Sigmoid colon (tissue), 7 donors: ENCODE results near the gene MYADML2. TPM values are rescaled to one million over a fixed set of nuclear protein-coding genes. Genes with fewer than 3 reads are reported as not detected.

Experiments
- DNase-seq: peaks from one replicate; pipeline ENCODE4 v3.0.0-alpha.2; 2019
- H3K27ac ChIP-seq, 4 donors: fragments of 200-600 bp; sonication (generic); one replicate each; pipeline ENCODE4 v1.5.1; 2016 to 2019; ENCODE audit warnings: mild to moderate bottlenecking in 1 of 4
- H3K27me3 ChIP-seq, 3 donors: fragments of 200-600 bp; sonication (generic); one replicate each; pipeline ENCODE4 v1.5.1; 2019; ENCODE audit warnings: mild to moderate bottlenecking in 1 of 3
- H3K36me3 ChIP-seq, 4 donors: fragments of 200-600 bp; sonication (generic); one replicate each; pipeline ENCODE4 v1.5.1; 2016 to 2019
- H3K4me1 ChIP-seq, 4 donors: fragments of 200-600 bp; sonication (generic); one replicate each; pipeline ENCODE4 v1.5.1; 2017 to 2019
- H3K4me3 ChIP-seq, 4 donors: fragments of 200-600 bp; sonication (generic); one replicate each; pipeline ENCODE4 v1.5.1; 2017 to 2019; ENCODE audit warnings: mild to moderate bottlenecking in 2 of 4, moderate library complexity in 1 of 4
- H3K9me3 ChIP-seq, 4 donors: fragments of 200-600 bp in 3 of 4; sonication (generic) in 3 of 4; one replicate each; pipeline versions ENCODE4 v1.5.1 to v1.6.1; 2013 to 2019
- EP300 ChIP-seq, 4 donors: sonication (generic); formaldehyde crosslinking; IDR thresholded peaks; one replicate each; pipeline ENCODE4 v1.6.1; 2017; ENCODE audit warnings: antibody characterized with exemption in 4 of 4
- POLR2A ChIP-seq, 2 donors: fragments of 450-650 bp; IDR thresholded peaks; one replicate each; pipeline ENCODE4 v1.6.1; 2016; ENCODE audit warnings: antibody characterized with exemption in 2 of 2, mild to moderate bottlenecking in 2 of 2, moderate library complexity in 2 of 2
- POLR2AphosphoS5 ChIP-seq, 4 donors: sonication (generic); formaldehyde crosslinking; IDR thresholded peaks; one replicate each; pipeline ENCODE4 v1.6.1; 2017; ENCODE audit warnings: antibody characterized with exemption in 4 of 4
- WGBS, 2 donors: extraction: QIAGEN DNeasy Blood & Tissue Kit; methylation state at CpG; one replicate each; pipeline ENCODE4 v1.1.7; 2013; 5-methylcytosine and 5-hydroxymethylcytosine counted together
- intact Hi-C: fragments of 100-400 bp; cut with DNase I; formaldehyde crosslinking; loops from one replicate; pipeline ENCODE4 v1.15.1; 2023
- polyA plus RNA-seq, 3 donors: library from polyadenylated mRNA; stranded (reverse); fragments of 200-250 nt; gene quantifications; one replicate each; pipeline ENCODE4 v1.2.3, GENCODE V29; 2013
- total RNA-seq, 4 donors: library from RNA; depleted of rRNA; stranded (reverse); fragments of >200 nt; gene quantifications; one replicate each; pipeline ENCODE4 v1.1.0, GENCODE V29; 2016
- TF ChIP-seq, protein P1 (sequence below), 4 experiments: fragments of 450-650 bp in 3 of 4; fragments of 200-600 bp in 1 of 4; IDR thresholded peaks; one replicate each; pipeline ENCODE4 v1.5.1; 2016 to 2019; ENCODE audit warnings: antibody characterized with exemption in 4 of 4, mild to moderate bottlenecking in 3 of 4, moderate library complexity in 2 of 4
- donor health status: healthy with polysubstance abuse.
- donor health status: Bipolar disorder and iron deficiency.
- donor health status: healthy.

The MYADML2 gene
- total and polyA plus RNA-seq, 7 donors, result not detected

DNA sequence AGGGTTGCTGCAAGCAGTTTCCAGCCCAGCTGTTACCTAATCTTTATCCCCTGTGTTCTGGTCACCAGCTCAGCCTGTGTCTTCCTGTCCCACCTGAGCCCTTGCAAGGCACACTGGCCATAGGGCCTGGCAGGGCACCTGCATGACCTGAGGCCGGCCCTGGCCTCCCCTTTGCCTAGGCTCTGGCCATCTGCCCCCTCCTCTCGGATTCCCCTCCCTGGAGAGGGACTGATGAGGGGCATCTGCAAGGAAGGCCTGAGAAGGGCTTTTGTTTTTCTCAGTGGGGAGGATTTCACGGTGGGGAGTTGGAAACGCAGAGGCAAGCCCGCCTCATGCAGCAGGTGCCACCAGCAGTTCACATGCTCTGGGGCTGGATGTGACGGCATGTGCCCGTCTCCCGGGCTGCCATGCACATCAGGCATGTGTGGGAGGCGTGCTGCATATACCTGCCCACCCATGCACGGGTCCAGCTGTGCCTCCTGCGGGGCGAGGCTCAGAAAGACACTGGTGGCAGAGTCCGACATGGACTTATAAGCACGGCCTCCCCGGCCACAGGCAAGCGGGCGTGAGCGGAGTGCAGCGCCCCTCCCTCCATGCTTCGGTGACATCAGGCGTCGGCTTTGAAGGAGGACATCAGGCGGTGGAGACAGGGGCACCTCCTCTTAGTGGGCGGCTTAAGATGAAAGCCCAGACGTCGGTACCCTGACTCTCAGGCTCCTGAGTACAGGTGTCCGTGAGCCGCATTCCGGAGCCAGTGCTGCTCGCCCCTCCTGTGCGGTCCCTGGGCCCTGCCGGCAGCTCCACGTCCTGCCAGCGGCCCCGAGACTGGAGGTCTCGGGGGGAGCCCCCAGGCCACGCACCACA lies 46.9 kb upstream of the MYADML2 start:
- Histone ChIP-seq H3K9me3 (no peaks in the 10 kb centered on the region), H3K27ac (no peak overlapping the region), H3K4me3 (no peak overlapping the region), H3K27me3 (no peaks in the 10 kb centered on the region), H3K36me3 (peaks cover 0 to 9% (median 0%) of the 10 kb centered on the region in 4 donors), H3K4me1 (peaks cover 0 to 27% (median 19%) of the 10 kb centered on the region in 4 donors)
- WGBS, 2 donors, result 94 to 95% methylated on average over 37 of the region's 37 CpGs
- DNase-seq, result no peak
- TF ChIP-seq POLR2A (IDR thresholded peaks at IDR 0.05) (no peak), EP300 (IDR thresholded peaks at IDR 0.05) (no peak), POLR2AphosphoS5 (IDR thresholded peaks at IDR 0.05) (no peak)
- TF ChIP-seq, protein P1, sequence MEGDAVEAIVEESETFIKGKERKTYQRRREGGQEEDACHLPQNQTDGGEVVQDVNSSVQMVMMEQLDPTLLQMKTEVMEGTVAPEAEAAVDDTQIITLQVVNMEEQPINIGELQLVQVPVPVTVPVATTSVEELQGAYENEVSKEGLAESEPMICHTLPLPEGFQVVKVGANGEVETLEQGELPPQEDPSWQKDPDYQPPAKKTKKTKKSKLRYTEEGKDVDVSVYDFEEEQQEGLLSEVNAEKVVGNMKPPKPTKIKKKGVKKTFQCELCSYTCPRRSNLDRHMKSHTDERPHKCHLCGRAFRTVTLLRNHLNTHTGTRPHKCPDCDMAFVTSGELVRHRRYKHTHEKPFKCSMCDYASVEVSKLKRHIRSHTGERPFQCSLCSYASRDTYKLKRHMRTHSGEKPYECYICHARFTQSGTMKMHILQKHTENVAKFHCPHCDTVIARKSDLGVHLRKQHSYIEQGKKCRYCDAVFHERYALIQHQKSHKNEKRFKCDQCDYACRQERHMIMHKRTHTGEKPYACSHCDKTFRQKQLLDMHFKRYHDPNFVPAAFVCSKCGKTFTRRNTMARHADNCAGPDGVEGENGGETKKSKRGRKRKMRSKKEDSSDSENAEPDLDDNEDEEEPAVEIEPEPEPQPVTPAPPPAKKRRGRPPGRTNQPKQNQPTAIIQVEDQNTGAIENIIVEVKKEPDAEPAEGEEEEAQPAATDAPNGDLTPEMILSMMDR (IDR thresholded peaks at IDR 0.05), result no peak
- intact Hi-C loops, result no loop called here

DNA sequence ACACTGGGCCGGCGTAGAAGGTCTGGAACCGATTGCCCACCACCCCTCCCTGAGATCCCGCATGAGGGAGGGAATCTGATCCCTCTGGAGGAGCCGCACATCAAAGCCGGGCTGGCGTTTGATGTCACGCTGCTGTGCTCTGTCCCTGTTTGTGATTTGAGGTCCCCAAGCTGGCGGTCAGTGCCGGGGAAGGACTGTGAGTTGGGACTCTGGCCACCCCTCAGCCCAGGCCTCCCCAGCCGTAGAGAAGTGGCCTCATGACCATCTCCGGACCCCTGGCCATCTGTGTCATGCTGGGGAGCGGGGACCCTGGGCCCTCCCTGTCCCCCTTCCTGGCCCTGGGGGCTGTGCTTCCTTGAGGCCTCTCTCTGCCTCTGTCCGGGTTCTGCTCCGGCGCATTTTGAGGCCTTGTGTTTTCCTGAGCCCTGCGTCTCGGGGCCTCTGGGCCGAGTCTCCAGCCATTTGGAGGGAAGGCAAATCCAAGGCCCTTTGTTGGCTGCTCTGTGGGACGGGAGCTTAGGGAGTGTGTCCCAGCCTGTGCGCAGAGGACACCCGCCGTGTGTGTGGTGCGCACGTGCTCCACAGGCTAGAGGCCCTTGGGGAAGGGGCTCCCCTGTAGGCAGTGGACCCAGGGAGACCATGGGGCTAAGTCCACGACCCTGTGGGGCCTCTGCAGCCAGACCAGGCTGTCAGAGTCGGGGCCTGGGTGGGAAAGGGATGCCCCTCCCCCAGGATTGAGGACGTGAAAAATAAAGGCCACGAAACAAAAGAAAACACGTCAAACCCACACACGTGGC lies 45.5 kb upstream of the MYADML2 start:
- H3K36me3 ChIP-seq, result peaks cover 0 to 9% (median 0%) of the 10 kb centered on the region in 4 donors
- WGBS, 2 donors, result 72 to 84% methylated on average over 31 of the region's 31 CpGs

DNA sequence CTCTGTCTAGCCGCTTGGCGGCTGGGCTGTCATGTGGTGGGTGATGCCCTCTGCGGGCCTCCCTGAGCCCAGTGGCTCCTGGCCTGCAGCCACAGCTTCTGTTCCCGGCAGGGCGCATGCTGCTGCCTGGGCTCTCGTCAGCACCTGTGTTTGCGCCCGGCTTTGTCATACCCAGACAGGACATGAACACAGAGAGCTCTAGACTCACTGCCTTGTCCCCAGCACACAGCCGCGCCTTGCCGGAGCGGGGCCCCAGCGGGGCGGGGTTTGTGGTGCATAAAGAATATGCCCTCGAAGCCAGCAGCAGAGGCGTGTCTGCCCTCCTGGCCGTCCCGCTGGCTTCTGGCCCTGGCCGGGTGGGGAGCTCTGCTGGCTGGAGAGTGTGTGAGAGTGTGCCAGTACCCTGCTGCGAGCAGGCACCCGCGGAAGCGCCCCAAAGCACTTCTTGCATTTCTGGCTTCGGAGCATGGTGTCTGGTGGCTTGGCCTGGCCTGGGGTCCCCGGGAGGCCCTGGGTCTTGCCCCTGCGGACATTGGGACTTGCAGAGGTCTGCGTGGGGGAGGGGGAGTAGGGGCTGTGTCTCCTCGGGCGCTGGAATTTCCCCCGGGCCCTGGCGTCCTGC lies 44.8 kb upstream of the MYADML2 start:
- WGBS, 2 donors, result 19 to 60% methylated on average over 31 of the region's 31 CpGs

More for the DNA sequence above, 45.5 kb upstream of the MYADML2 start:
- peaks cover 0 to 27% (median 19%) of the 10 kb centered on the region in 4 donors for H3K4me1 ChIP-seq
- TF ChIP-seq POLR2A (IDR thresholded peaks at IDR 0.05), result no peak
- TF ChIP-seq POLR2AphosphoS5 (IDR thresholded peaks at IDR 0.05), result no peak
- no peak for TF ChIP-seq EP300 (IDR thresholded peaks at IDR 0.05)
- no peak for DNase-seq
- H3K9me3 ChIP-seq, result no peaks in the 10 kb centered on the region
- peak overlapping the region in 3 of 4 donors; percentile 18 to 38 (median 30) for H3K4me3 ChIP-seq
- H3K27me3 ChIP-seq, result no peaks in the 10 kb centered on the region
- intact Hi-C loops, result no loop called here
- H3K27ac ChIP-seq, result peak overlapping the region; percentile 52 to 79 (median 76)

DNA sequence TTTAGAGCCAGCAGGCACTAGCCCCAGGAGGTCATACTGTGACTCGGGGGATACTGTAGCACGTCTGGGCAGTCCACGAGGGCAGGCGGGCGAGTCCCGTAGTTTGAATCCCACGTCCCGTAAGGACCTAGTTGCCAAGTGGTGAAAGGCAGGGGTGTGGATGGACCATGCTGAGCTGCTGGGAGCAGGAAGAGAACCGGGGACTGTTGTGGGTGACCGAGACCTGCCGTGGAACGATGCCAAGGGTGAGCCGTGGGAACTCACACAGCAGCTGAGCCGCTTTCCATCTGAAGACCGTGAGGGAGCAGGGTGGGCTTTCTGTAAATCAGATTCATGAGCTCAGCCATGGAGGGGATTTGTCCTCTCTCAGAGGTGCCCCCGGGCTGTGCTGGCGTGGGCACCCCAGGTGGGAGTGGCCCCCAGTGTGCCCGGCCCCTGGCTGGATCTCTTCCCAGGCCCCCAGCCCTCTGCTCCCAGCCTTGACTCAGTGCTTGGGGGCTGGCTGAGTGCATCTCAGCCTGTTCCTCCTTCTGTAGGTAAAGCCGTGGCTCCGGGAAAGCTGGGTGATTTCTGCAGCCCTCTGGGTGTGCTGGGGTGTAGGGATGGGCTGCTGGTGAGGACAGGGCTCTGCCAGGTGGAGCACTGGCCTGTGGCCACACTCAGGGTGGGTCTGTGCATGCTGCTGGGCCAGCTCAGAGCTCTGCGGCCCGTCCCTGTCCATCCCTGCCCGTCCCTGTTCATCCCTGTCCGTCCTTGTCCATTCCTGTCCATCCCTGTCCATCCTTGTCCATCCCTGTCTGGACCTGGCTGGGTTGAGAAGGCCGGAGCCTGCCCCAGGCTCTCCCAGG lies 44.0 kb upstream of the MYADML2 start:
- Histone ChIP-seq H3K9me3 (no peaks in the 10 kb centered on the region), H3K4me3 (peak overlapping the region in 2 of 4 donors; percentile 18 to 30), H3K4me1 (peaks cover 0 to 27% (median 19%) of the 10 kb centered on the region in 4 donors), H3K27me3 (no peaks in the 10 kb centered on the region), H3K27ac (peak overlapping the region; percentile 52 to 79 (median 76)), H3K36me3 (peaks cover 0 to 12% (median 0%) of the 10 kb centered on the region in 4 donors)
- intact Hi-C loops, result no loop called here
- 55 to 82% methylated on average over 25 of the region's 25 CpGs for WGBS, 2 donors
- no peak for TF ChIP-seq POLR2A (IDR thresholded peaks at IDR 0.05)
- no peak for TF ChIP-seq EP300 (IDR thresholded peaks at IDR 0.05)
- TF ChIP-seq, protein P1 (IDR thresholded peaks at IDR 0.05), result no peak
- no peak for TF ChIP-seq POLR2AphosphoS5 (IDR thresholded peaks at IDR 0.05)
- DNase-seq, result no peak

More for the DNA sequence above, 44.8 kb upstream of the MYADML2 start:
- Histone ChIP-seq H3K4me3 (peak overlapping the region in 3 of 4 donors; percentile 18 to 38 (median 30)), H3K27ac (peak overlapping the region; percentile 52 to 79 (median 76)), H3K36me3 (peaks cover 0 to 11% (median 0%) of the 10 kb centered on the region in 4 donors), H3K27me3 (no peaks in the 10 kb centered on the region), H3K4me1 (peaks cover 0 to 27% (median 19%) of the 10 kb centered on the region in 4 donors), H3K9me3 (no peaks in the 10 kb centered on the region)
- TF ChIP-seq POLR2AphosphoS5 (IDR thresholded peaks at IDR 0.05) (peak in 2 of 4 donors; percentile 31 to 40), POLR2A (IDR thresholded peaks at IDR 0.05) (no peak), EP300 (IDR thresholded peaks at IDR 0.05) (peak in 1 of 4 donors; percentile 15)
- TF ChIP-seq, protein P1 (IDR thresholded peaks at IDR 0.05), result no peak
- intact Hi-C loops, result no loop called here
- peak; percentile 87 for DNase-seq
